ENCODE results near the gene CDHR3.

GRCh38 chr7:105945848-105946247 is 17.2 kb upstream of the CDHR3 start:
- TF ChIP-seq CTCF (tag by site-specific recombination; IDR thresholded peaks at IDR 0.05) (no peak), ZNF24 (tag by site-specific recombination; IDR thresholded peaks at IDR 0.05) (no peak), TRIM28 (IDR thresholded peaks at IDR 0.05; ENCODE audit: borderline replicate concordance, low read length) (no peak), ZSCAN18 (tag by site-specific recombination; IDR thresholded peaks at IDR 0.05) (no peak), ZNF768 (tag by site-specific recombination; IDR thresholded peaks at IDR 0.05) (no peak)

Data from HEK293 (cell line).